HG03575 (cell line): ENCODE measurements around the gene ATR.
"Not testable (repeated sequence)": the region's sequence is repeated elsewhere in the genome, so short reads cannot be mapped to it uniquely, and the experiment has no call there.

Experiments used
- ATAC-seq: cut with Tn5 transposase; IDR thresholded peaks from one replicate; pipeline ENCODE4 v1.9.1; 2021; ENCODE audit not compliant: unreplicated experiment, insufficient number of reproducible peaks, low FRiP score; ENCODE audit errors: extremely low read depth

The ATR gene

DNA sequence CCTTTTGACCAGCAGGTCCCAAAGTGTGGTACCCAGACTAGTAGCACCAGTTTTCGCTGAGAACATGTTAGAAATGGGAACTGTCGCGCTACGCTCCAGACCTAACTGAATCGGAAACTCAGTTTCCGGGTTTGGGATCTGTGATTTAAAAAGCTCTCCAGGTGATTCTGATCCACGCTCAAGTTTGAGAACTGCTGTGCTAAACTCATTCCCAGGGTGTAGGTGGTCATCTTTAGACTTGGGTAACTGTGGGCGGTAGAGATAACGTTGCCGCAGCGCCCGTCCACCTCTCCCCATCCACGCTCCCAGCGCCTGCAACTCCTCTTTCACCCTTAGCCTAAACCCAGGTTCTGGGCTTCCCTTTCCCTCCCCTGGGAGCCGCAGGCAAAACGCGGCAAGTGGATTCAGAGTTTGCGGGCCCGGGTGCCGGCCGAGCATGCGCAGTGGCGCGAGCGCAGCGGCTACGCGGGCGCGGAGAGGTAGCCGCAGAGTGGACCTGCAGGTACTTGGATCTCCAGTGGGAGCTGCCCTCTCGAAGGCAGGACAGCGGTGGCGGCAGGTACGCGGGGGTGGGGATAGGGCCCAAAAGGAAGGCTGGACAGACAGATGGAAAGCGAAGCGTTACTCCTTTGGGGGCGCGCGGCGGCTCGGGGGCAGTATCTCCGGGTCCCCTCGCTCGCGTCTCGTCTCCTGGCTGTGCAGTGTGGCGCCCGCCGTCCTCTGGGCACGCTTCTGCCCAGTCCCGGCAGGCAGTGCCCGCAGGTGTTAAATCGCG lies 17.6 kb upstream of the ATR start, which contains the start of gene PLS1:
TSS of gene PLS1 (plus strand) at position 443 of the 775 bp plus-strand sequence. CDS start 67,845 bp downstream, outside the sequence.
- ATAC-seq = no peak

DNA sequence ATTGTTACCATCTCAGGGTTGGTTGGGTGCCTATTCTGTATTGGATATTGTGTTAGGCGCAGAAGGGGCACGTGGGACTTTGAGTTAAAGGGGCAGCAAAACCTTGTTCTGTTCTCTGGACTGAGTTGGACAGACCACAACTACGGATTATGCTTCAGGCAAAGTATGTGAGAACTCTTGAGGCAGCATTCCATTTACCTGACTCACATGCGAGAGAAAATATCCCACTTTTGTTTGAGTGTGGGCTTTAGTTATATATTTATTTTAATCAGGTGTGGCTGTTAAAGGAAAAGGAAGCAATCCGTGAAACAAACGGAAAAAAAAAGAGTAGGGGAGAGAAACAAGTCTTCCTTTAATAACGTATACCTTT lies 17.0 kb upstream of the ATR start:
- no peak for ATAC-seq

DNA sequence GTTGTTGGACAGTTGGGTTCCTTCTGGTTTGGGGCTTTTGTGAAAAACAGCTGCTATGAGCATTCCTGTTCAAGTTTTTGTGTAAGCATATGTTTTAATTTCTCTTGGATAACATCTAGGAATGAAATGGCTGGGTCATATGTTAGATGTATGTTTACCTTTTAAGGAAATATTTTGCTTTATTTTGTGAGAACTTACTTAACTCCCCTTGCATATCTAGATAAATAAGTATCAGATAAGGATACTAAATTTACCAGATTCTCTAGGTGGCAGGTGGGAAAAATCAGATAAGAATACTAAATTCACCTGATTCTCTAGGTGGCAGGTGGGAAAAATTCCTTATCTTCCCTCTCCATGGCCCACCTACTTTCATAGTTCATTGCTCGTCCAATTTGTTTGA lies 16.6 kb upstream of the ATR start:
- ATAC-seq = no peak

DNA sequence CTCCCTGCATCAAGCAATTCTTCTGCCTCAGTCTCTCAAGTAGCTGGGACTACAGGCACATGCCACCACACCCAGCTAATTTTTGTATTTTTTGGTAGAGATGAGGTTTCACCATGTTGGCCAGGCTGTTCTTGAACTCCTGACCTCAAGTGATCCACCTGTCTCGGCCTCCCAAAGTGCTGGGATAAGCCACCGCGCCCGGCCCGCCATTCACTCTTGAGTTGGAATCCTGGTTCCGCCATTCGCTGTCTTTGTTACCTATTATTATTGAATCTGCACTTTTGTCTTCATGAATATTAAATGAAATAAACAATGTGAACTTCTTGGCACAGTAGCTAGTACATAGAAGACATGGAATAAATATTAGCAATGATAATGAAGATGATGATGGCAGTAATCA lies 13.7 kb upstream of the ATR start:
- not testable (repeated sequence) for ATAC-seq

DNA sequence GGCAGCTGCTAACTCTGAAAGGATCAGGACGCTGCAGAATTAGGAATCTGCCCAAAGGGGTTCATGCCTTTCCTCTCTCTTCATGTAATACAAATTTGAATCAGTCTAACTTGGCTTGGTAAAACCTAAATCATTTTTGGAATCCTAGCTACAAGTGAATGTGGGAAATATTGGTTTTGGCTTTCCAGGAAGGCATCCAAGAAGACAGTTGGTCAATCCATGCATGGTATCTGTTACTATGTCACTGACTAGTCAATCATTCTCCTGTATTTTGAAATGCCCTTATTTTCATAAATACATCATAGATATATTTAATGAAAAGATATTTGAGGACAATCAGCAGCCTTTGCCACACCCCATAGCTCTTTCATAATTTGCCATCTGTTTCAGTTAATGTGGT lies 10.2 kb upstream of the ATR start:
- ATAC-seq = no peak

DNA sequence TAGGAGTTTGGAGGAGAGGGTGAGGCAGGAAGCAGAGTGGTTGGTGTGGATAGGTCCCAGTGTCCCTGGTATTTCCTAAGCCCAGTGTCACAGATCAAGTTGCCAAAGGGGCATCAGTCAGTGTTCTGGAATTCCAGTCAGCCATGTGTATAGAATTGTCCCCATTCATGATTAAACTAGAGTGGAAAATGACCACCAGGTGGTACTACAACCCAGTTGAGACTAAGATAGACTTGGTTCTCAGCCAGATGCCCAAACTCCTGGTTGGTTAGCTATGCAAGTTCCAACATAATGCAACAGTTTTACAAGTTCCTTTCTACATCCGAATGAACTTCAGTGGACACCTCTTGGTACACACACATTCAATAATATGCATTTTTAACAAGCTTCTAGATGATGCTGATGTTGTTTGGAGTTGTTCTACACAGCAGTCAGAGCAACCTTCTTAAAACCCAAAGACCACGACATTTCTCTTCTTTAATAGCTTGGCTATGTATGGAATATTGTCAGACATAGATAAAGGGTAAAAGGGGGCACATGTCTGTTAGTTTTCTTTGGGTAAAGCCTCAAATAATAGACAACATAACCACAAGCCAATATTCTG lies 8.4 kb upstream of the ATR start:
- no peak for ATAC-seq

DNA sequence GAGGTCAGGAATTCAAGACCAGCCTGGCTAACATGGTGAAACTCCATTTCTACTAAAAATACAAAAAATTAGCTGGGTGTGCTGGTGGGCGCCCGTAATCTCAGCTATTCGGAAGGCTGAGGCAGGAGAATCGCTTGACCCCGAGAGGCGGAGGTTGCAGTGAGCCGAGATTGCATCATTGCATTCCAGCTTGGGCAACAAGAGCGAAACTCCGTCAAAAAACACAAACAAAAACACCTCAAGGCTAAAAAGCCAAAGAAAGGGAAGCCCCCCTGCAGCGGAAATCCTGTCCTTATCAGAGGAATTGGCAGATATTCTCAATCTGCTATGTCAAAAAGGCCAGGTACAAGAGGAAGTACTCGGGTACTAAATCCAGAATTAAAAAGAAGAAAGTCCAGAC lies 2.5 kb upstream of the ATR start:
- ATAC-seq = not testable (repeated sequence)

DNA sequence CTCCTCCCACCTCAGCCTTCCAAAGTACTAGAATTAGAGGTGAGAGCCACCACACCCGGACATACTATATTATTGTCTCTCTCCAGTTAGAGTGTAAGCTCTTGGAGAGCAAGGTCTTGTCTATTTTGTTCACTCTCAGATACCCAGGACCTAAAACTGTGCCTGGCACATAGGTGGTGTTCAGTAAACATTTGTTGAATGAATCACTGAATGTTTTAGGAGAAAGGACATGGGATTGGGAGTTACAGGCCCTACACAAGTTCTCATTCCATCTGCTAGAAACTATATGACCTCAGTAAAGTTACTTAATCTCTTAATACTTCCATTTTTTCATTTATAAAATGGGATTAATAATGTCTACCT lies 1.5 kb upstream of the ATR start:
- no peak for ATAC-seq

DNA sequence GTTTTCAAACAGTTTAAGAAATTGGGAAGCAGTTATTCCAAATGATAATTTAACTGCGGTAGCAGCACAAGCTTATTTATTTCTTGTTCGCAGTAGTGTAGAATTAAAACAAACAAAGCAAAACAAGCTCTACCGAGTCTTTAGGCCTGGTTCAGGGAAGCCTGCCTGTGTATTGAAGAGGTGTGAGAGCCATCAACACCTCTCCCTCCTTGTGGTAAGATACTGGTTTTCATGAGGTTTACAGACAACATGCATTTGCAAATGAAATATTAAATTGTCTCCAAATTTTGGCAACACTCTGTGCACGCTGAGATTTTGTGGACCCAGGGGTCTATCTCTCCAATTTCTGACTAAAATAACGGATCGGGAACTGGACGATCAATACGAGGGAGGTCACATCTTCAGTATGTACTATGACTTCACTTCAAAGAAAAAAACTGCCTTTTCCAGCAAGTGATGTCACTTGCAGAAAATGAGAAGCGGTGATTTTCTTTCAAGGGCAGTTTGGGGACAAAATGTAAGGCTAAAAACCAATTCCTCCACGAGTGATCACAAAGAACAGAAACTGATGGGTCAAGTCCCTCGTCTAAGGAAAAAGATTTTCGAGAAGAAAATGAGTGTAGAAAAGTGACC lies 721 bp downstream of the ATR start:
- ATAC-seq = no peak

DNA sequence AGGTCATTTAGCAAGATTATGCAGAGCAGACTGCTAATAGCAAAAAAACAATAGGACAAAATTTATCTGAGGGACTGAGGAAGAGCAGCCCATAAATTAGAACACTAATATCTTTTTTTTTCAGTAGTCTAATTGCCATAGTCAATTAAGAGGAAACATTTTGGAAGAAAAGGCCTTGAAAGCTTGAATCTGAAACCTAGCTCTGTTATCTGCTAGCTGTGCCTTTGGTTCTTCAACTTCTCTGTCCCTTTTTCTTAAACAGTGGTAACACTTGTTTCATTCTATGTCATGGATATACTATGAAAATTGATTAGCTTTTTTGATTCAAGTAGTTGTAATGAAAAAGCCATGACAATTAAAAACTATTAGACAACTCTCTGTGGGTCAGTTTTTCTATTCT lies 1.7 kb downstream of the ATR start:
- no peak for ATAC-seq

DNA sequence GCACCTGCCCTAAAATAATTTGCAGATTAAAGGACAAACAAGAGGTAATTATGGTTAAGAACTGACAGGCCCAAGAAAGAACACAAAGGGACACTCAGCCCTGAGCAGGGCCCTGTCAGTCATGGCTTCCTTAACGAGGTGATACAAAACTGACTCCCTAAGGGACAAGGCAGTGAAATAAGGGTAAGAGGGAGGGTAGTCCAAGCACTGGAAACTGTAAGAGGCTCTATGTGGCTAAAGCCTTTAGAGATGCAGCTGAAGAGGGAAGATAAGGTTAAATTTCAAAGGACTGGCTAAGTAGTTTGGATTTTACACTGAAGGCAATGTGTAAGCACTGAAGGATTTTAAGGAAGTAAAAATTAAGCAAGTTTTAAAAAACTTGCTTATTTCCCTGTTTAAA lies 3.9 kb downstream of the ATR start:
- ATAC-seq = no peak

DNA sequence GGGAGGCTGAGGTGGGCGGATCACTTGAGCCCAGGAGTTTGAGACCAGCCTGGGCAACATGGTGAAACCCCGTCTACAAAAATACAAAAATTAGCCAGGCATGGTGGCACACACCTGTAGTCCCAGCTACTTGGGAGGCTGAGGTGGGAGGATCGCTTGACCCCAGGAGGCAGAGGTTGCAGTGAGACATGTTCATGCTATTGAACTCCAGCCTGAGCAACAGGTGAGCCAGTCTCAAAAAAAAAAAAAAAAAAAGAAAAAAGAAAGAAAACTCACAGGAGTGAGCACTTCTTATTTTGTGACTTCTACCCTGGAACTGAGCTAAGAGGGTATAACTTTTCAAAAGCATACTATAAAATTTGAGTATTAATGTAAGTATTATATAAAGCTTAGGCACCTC lies 4.3 kb downstream of the ATR start:
- ATAC-seq = not testable (repeated sequence)

DNA sequence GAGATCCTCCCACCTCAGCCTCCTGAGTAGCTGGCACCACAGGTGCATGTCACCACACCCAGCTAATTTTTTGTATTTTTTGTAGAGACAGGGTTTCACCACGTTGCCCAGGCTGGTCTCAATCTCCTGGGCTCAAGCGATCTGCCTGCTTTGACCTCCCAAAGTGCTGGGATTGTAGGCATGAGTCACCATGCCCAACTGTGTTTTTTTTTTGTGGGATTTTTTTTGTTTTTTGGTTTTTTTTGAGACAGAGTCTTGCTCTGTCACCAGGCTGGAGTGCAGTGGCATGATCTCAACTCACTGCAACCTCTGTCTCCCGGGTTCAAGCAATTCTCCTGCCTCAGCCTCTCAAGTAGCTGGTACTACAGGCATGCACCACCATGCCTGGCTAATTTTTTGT lies 9.1 kb downstream of the ATR start:
- ATAC-seq = not testable (repeated sequence)

DNA sequence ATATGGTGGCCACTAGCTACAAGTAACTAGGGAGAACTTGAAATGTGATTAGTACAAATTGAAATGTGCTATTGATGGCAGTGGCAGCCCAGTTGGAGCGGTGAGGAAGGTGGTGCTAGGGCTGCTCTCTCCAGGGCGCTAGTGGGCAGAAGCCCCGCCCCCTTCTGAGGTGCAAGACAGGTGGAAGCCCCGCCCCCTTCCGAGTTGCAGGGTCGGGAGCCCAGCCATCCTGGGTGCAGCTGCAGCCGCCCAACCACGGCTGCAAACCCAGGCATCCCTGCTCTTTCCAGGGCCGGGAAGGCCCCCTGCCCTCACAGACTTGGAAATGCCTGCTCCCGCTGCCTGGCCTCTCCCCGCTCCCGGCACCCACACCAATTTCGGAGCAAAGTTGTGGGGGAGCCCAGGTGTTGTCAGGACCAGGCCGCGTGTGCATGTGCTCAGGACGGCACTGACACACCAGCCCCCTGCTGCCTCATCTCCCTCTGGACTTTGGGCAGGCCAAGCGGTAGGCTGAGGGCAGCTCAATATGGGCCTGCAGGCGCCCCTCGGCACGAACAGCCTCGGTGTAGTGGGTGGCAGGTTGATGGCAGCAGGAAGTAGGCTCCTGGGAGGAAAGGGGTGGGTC lies 10.0 kb downstream of the ATR start:
- ATAC-seq = no peak

DNA sequence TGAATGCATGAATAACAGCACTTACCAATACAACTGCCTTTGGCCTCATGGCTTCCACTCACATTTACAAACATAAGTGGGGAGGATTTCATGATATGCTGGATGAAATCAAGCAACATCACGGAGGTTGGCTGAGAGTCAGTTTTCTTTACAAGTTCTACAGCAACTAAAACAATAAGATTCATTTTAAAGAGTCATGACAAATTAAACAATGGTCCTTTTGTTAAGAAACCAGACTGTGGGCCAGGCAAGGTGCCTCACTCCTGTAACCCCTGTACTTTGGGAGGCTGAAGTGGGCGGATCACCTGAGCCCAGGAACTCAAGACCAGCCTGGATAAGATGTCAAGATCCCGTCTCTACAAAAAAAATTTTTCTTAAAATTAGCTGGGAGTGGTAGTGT lies 12.4 kb downstream of the ATR start:
- ATAC-seq = no peak

DNA sequence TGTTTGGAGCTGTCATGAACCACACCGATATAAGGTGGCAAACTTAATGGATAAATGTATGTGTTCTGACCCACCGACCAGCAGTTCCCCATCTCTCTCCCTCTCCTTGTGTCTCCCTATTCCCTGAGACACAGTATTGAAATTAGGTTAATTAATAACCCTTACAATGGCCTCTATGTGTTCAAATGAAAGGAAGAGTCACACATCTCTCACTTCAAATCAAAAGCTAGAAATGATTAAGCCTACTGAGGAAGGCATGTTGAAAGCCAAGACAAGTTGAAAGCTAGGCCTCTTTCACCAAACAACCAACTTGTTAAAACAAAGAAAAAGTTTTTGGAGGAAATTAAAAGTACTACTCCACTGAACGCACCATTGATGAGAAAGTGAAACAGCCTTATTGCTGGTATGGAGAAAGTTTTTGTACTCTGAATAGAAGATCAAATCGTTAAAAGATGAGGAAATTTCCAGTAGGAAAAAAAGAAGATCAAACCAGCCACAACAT lies 15.0 kb downstream of the ATR start:
- ATAC-seq = no peak

DNA sequence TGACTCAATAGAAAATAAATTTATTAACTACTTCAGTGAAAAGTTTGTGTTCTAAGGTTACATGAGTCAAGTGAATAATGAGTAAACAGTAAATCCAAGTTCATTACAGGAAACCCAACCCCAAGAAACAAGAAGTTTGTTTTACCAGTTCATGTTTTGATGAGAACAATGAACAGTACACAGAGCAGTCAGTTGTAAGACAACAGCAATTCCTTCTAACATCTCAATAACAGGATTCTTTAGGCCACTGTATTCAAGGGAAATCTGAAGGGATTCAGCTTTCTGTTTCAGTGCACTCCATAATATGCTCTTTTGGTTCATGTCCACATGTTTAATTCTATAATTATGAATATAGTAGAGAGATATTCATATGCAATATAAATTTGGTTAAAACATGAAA lies 18.4 kb downstream of the ATR start:
- no peak for ATAC-seq

DNA sequence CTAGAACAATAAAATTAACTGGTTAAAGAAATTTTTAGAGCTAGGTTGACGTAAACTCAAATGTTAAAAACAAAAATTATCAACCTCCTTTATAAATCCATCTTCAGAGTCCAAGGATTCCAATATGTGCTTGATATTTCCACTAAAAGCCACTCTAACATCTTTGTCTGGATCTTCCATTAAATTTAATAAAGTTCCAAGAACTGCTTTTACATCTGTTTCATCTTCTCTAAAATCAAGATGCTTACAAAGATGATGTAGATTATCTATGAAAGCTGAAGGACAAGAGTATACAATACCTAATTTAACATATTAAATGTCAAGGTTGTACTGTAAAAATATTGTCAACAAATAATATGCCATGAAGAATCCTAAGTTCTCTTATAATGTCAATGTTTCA lies 24.8 kb downstream of the ATR start:
- ATAC-seq = no peak

DNA sequence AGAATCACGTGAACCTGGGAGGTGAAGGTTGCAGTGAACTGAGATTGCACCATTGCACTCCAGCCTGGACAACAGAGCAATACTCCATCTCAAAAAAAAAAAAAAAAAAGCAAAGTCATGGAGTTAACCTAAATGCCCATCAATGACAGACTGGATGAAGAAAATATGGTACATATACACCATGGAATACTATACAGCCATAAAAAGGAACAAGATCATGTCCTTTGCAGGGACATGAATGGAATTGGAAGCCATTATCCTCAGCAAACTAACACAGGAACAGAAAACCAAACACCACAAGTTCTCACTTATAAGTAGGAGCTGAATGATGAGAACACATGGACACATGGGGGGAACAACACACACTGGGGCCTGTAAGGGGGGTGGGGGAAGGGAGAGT lies 26.0 kb downstream of the ATR start:
- ATAC-seq = not testable (repeated sequence)

DNA sequence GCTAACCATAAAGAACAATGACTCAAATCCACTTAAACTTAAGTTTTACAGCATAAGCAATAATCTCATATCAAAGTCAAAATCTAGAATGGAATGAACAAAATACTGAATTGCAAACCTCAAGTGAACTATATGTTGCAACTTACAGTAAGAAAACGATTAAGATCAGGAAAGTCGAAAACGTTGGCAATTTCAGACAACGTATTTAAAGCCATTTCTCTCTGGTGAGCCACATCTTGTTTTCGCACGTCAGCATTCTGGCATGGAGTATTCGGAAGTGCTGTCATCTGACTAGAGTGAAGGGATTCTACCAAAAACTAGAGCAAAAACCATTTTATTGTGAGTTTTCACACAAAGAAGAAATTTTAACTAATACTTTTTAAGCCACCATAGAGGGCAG lies 28.5 kb downstream of the ATR start:
- ATAC-seq = no peak
